Left forelimb (tissue), 1 donor: ENCODE measurements around the gene ARFRP1.
A peak's percentile ranks its signal among the peaks of the same experiment; 100 is the strongest.

Source experiments
- DNase-seq: peaks from one replicate; pipeline ENCODE4 v3.0.0-alpha.2; 2018; ENCODE audit warnings: low spot score

Gene ARFRP1

DNA sequence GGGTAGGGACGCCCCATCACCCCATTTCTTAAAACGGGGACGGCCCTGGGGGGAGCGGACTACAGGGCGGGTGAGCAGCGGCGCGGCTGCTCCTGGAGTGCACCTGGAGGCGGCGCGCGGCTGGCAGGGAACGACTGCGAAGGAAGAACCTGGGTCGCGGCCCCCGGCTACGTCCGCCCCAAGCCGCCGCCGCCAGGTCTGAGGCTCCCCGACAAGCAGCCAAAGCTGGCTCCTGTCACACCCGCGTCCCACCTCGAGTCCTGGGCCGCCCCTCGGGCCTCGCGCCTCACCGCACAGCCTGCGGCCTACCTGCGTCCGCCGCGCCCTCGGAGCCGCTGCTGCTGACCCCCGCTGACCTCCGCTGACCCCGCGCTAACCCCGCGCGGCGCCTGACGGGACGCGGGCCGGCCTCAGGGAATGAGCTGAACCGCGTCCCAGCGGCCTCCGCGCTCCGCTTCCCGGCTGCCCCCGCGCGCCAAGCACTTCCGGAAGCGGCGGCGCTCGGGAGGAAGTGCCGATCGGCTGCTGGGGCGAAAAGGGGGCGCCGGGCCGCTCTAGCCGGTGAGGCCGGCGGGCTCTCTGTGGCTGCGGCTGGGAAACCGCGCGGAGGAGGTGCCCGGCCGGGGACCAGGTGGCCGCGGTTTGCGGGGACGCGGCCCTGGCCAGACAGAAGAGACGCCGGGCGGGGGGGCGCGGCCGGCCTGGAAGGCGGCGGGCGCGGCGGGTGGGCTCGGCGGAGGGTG lies at the start of gene ARFRP1, which contains the start of gene ZGPAT:
Gene ARFRP1, minus strand, starts transcription at position 419 of the 743 bp plus-strand sequence. CDS start 885 bp downstream, outside the sequence.
Gene ZGPAT, plus strand, starts transcription at position 482 of the 743 bp plus-strand sequence. CDS start 542 bp downstream, outside the sequence.
- peak; percentile 91 for DNase-seq

- DNase-seq = no peak
These were observed 48.8 kb upstream of the ARFRP1 start for GRCh38 chr20:63756648-63756991.

DNA sequence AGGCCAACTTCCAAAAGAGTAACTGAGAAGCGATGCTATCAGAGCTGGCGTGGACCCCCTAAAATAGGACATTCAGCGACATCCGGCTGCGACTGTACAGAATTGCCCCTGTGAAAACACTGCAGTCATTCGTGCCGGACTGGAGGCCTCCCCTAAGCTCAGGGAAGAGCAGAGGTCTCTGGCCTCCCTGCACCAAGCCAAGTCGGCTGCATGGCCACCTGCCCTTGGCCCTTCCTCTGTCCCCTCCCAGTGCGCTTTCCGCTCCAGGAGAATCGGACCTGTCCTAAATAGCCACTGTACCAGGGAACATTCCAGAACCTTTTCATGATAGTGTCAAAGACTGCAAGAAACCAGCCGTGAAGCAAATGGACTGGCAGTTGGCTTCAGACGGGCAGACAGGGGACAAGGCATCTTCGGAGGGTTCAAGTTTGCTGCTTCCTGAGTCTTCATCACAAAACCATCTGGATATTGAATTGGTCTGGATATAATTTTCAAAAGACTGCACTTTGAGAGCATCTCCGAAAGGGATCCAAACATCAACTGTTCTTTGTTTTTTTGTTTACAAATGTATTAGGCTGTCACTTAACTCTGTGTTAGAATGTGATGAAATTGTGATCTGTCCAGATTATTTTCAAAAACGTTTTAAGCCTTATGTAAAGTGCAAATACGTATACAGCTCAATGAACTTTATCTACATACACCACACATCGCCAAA lies 48.3 kb upstream of the ARFRP1 start:
- no peak for DNase-seq

GRCh38 chr20:63754008-63754407 lies 46.2 kb upstream of the ARFRP1 start:
- DNase-seq = no peak

DNA sequence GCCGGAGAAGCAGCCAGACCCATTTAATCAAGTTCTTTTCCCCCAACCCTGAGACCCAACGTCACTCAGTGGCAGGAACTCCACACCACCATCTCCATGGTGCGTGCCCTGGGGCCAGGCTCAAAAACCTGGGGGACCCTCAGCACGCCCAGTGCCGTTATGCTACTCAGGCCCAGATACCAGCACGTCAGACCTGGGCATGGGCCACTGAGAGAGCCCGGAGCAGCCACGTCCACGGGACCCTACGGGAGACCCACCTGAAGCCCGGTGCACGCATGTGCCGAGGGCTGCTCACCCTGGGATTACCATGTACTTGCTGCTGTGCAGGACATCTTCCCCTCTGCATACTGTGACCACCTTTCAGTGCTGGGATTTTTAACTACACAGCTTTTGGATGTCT lies 45.6 kb upstream of the ARFRP1 start:
- DNase-seq = no peak

DNA sequence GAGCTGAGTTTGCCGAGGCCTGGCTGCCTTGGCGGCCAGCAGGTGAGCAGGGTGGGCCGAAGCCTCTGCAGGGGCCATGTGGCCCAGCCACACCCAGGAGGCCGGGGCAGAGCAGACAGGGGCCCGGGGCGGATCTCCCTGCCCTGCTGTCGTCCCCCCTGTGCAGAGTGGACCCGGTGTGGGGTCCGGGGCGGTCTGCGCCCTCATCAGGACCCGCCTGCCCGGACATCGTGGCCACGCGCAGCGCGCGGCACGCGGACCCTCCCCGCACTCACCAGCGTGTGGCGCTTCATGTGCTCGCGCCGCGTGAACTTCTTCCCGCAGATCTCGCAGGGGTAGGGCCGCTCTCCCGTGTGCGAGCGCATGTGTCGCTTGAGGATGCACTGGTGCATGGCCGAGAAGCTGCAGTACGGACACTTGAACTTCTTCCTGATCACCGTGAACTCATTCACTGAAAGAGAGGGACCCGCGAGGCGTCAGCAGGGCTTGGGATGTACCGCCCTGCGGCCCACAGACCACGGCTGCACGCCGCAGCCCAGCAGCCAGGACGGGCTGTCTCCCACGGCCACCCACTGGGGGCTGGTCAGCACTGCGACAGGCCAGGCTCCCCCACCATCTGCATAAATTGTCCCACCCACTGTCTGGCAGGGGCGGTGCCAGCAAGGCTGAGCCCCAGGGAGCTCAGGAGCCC lies 44.8 kb upstream of the ARFRP1 start:
- DNase-seq = no peak

- DNase-seq = no peak
These were observed 43.9 kb upstream of the ARFRP1 start for GRCh38 chr20:63751471-63752271.

DNA sequence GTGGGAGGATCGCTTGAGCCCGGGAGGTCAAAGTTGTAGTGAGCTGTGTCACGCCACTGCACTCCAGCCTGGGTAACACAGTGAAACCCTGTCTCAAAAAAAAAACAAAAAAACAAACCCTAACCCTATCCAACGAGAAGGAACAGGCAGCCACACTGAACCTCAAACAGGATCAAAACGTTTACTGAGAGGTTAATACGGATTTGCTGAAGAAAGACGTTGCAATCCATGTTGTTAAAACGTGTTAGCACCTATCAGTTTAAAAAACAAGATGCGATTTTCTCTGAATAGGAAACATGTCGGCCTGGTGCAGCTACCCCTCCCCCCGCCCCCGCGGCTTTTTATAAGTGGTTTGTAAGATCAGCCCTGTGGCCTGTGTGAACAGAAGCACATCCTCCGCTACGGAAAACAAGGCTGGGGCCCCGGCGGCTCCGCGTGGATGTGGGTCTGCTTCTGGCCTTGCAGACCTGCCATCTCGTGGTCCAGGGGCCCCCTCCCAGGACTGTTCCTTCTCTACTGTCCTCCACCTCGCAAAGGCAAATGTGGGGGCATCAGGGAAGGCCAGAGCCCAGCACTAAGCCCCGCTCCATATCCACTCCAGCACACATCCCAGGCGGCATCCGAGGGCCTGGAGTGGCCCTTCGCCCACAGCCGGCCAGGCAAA lies 43.2 kb upstream of the ARFRP1 start:
- no peak for DNase-seq

GRCh38 chr20:63749597-63750508 lies 42.1 kb upstream of the ARFRP1 start:
- DNase-seq = no peak

DNA sequence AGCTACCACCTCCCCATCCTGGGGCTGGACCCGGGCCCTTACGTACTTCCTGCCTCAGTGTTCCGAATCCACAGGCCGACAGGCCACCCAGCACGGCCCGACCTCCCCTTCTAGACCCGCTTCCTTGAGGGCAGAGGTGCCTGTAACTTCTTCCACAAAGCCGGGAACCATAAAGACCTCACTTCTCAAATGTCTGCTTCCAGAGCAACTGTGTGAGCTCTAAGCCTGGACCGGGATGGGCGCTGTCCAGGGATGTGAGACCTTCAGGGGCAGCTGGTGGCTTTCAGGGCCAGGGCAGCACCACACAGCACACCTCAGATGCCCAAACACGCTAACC lies 41.1 kb upstream of the ARFRP1 start:
- no peak for DNase-seq

DNA sequence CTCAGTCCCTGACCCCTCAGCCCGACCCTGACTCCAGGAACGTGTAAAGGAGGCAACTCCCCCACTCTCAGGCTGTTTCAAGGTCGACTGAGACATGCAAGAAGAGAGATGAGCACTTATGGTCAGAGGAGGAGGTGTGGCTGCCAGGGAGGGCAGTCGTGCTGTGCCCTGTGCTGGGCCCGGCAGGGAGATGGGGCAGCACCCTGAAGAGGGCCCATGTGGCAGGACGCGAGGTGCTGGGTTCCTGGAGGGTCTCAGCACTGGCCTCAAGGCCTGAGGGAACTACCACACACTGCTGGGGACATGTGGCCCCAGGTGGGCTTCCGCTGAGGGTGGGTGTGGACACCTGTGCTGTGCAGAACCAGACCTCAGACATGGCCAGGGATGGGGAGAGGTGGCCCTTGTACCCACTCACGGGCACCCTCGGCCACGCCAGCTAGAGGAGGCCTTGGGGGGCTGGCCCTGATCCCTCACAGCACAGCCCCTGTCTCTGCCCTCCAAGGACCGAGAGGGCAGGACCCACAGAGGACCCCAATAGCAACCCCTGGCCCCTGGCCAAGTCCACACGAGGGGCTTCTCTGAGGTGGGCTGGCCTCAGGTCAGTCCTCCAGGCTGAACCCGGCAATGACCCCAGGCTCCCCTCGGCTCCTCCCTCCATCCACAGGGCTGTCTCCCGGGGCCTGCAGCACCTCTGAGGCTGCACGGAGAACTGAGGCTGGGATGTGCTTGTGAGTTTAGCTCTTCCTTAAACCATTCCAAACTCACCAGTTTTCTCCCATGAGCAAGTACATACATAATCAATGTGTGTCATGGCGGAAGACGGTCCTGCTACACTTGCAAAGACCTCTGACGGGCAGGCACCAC lies 40.5 kb upstream of the ARFRP1 start:
- no peak for DNase-seq

DNA sequence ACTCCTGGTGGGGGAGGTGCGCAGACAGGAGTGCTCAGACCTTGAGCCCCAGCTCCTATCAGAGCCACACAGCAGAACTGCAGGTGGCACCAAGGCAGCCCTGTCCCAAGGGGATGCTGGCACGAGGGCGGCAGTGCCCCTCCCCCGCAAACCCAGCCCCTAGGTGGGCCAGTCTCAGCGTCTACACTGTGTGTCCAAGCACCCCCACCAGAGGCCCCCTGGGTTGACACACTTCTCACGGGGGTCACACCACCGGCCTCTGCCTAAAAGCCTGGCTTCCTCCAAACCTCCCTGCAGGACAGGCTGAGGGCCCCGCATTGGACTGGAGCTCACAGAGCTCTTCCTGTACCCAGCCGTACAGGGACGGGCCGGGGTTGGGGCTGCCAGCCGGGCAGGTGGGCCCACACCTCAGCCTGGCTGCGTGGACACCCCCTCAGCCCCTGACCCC lies 39.9 kb upstream of the ARFRP1 start:
- DNase-seq = no peak

- no peak for DNase-seq
These were observed 39.1 kb upstream of the ARFRP1 start for GRCh38 chr20:63746751-63747315.

DNA sequence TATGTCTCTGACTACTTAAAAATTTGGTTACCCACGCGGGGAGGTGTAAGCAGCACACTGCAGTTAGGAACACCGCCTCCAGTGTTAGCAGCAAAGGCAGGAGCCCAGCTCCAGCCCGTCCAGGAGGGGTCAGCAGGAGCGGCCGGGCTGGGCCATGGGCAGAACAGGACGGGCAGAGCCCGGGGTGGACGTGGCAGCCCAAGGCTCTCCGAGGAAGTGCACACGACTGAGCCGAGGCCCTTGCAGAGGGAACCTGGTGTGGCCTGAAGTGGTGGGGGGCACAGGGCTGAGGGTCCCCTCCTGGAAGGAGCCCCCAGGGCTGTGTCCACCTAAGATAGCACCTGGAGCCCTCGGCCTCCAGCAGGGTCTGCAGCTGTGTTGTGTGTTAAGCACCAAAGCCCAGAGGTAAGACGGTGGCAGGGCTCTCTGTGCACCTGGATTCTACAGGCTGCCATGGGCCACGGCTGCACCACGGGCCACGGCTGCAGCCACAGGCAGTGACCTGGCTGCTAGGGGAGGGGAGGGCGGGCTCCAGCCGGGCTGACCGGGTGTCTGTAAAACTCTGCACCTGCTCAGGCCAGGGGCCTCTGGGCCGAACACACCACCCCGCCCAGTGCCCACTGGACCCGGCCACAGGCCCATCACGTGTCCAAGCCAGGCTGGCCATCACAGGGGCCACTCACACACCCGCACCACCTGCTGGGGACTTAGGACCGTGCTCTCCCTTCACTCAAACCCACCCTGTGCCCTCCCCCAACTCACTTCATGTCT lies 38.4 kb upstream of the ARFRP1 start:
- DNase-seq = no peak

DNA sequence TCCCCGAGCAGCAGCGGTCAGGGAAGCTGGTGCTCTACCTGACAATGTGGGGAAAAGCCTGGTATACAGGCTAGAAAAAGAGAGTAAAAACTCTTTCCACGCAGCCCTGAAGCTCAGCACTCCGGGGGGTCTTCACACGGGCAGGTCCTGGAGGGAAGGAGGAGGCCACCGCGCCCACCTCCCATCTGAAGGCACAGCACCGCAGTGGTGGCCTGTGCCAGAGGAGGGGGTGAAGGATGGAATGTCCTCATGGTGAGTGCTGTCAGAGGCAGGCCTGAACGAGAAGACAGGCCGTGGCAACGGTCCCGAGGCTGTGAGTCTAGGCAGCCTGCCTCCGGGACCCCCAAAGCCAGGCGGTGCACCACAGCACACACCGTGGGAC lies 37.6 kb upstream of the ARFRP1 start:
- DNase-seq = no peak

DNA sequence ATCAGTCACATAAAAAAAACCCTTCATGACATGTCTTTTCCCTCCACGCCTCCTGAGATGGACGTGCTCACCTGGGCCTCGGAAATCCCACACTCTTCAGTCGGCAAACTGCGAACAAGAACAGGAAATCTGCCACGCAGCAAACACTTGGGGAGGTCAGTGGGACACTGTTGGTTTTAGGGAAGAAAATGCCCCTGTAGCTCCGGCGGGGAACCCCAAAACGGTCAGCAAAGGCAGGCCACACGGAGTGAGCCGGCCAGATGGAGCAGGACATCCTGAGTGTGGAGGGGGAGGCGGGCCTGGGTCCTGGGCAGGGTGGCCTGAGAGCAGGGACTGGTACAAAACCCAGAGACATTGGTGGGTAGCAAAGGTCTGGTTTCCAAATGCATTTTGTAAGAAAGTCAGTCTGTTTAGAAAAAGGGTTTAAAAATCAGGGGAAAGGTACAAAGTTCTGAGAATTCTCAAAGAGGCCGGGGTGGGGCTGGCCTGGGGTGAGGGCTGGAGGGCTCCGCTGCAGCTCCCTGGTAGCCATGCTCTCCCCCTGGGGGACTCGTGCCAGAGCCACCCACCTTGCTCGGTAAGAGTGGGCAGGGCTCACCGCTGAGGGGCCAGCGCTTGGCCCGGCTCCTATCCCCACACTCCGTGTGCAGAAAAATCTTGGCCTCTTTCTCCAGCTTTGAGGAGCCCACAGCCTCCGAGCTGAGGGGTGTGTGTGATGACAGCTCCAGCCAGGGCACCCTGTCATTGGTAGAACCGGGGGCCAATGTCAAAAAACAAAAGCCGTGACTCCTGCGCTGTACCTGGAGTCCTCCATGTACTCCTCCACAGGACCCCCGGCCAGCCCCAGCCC lies 37.0 kb upstream of the ARFRP1 start:
- DNase-seq = no peak

- no peak for DNase-seq
These were observed 36.4 kb upstream of the ARFRP1 start for GRCh38 chr20:63744158-63744557.
